Fibroblast of mammary gland (primary cell): ENCODE results near the gene ZNF664.

Experiments used
- DNase-seq: peaks from one replicate; pipeline ENCODE4 v3.0.0-alpha.2; 2010; ENCODE audit warnings: low read depth
- H3K4me3 ChIP-seq: 2 replicates; pipeline ENCODE4 v1.5.1; 2011; ENCODE audit warnings: low read depth, mild to moderate bottlenecking, low read length, moderate library complexity; ENCODE audit not compliant: control insufficient read depth
- TF ChIP-seq, protein P1 (sequence below): conservative IDR thresholded peaks from 2 replicates; pipeline ENCODE4 v1.5.1; 2011; ENCODE audit warnings: low read depth, low read length, inconsistent platforms; ENCODE audit not compliant: control insufficient read depth, insufficient read depth

The ZNF664 gene

GRCh38 chr12:123973552-123974341 is 732 bp downstream of the ZNF664 start:
- peak overlapping the region; percentile 62 for H3K4me3 ChIP-seq
- TF ChIP-seq, protein P1, sequence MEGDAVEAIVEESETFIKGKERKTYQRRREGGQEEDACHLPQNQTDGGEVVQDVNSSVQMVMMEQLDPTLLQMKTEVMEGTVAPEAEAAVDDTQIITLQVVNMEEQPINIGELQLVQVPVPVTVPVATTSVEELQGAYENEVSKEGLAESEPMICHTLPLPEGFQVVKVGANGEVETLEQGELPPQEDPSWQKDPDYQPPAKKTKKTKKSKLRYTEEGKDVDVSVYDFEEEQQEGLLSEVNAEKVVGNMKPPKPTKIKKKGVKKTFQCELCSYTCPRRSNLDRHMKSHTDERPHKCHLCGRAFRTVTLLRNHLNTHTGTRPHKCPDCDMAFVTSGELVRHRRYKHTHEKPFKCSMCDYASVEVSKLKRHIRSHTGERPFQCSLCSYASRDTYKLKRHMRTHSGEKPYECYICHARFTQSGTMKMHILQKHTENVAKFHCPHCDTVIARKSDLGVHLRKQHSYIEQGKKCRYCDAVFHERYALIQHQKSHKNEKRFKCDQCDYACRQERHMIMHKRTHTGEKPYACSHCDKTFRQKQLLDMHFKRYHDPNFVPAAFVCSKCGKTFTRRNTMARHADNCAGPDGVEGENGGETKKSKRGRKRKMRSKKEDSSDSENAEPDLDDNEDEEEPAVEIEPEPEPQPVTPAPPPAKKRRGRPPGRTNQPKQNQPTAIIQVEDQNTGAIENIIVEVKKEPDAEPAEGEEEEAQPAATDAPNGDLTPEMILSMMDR: no peak
- no peak for DNase-seq

GRCh38 chr12:123976227-123976826 is 3.3 kb downstream of the ZNF664 start:
- no peak overlapping the region for H3K4me3 ChIP-seq
- DNase-seq: no peak
- TF ChIP-seq, protein P1: no peak

DNA sequence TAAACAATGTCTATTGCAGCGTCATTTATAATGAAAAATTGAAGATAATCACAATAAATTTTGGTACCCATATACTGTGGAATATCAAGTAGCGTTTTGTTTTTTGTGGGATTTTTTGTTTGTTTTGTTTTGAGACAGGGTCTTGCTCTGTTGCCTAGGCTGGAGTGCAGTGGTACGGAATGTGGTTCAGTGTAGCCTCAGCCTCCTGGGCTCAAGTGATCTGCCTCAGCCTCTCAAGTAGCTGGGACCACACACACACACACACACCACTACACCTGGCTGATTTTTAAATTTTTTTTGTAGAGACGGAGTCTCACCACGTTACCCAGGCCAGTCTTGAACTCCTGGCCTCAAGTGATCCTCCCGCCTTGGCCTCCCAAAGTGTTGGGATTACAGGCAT is 6.6 kb downstream of the ZNF664 start:
- TF ChIP-seq, protein P1: no peak
- H3K4me3 ChIP-seq: no peak overlapping the region

GRCh38 chr12:123982269-123982668 is 9.3 kb downstream of the ZNF664 start:
- DNase-seq: no peak
- TF ChIP-seq, protein P1: no peak

More for the DNA sequence above, 6.6 kb downstream of the ZNF664 start:
- DNase-seq: no peak

DNA sequence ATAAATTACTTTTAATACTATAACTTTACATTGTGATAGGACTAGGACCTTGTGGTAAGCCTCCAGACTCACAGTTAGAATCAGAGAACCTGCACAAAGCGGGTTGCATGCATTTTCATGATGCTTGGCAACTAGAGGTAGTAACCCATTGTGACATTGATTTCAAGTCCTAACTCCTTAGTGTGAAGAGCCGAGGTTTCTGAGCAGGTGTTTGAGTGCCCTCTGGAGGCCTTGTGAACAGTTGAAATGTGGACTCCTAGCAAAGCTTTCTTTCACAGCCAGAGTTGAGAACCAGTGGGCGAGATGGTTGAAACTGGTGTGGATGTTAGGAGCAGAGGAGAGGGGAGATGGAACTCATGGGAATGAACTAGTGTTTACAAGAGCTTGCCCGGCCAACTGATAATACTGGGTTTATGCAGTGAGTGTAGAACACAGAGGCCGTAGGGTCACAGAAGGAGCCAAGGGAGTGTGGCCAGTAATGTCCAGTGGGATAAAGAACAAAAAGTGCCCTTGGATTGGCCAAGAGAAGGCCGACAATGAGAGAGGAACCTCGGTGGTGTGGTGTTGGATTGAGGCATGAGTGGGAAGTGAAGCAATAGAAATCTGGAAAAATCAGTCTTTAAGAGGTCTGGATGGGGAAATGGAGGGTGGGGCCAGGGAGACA is 10.9 kb downstream of the ZNF664 start:
- TF ChIP-seq, protein P1: peak; percentile 73
- no peak overlapping the region for H3K4me3 ChIP-seq
- DNase-seq: peak; percentile 79

More at GRCh38 chr12:123982269-123982668, 9.3 kb downstream of the ZNF664 start:
- H3K4me3 ChIP-seq: no peak overlapping the region

DNA sequence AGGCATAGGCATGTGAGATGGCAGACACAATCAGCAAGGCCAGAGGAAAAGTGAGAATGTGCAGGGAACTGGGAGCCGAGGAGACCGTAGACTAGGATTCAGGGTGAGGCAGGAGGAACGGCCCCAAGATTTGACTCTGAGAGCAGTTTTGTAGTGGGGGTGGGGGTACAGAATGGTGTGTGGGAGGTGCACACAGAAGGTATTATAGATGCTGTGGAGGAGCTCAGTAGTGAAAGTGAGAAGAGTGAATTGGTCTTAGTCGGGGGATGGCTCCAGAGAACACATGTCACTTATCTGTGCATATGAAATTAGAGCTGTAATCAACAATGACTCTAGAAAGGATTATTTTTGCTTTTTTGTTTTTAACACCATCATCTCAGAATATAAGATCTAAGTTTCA is 11.9 kb downstream of the ZNF664 start:
- no peak overlapping the region for H3K4me3 ChIP-seq
- DNase-seq: no peak
- TF ChIP-seq, protein P1: no peak
